ENCODE results near the gene IGFL1.

DNA sequence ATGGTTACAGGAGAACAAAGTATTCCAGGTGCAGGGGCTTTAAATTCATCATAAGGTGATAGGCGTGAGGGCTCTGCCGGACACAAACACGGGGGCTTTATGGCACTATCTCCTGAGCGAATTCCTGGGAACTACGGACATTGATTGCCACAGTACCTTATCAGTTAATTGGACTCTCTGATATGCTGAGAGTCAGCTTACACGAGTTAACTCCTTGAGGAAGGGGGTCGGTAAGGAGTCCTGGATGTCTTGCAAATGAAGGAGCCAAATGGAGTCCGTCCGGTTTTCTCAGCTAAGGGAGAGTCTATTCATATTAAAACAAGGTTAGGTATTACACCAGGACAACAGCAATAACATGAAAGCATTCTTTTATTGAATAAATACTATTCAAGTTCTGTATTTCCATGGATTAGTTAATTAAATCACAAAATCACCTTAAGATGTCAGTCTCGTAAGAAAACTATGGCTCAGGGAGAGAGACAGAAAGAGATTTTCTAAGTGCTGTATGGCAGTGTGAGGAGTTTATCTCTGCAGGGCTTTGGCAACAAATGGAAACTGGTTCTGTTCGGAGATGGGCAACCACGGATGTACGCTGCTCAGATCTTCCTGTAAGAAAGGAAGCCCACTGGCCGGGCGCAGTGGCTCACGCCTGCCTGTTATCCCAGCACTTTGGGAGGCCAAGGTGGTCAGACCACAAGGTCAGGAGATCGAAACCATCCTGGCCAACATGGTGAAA, 41.1 kb downstream of the IGFL1 start:
- TF ChIP-seq GATA2 (IDR thresholded peaks at IDR 0.05; ENCODE audit: low read depth, low read length) = no peak
- no peak for TF ChIP-seq GATA3 (IDR thresholded peaks at IDR 0.05; ENCODE audit: low read depth, low read length)

Data from SH-SY5Y (cell line).